Kidney (tissue), 14 donors: ENCODE measurements around the gene ZNF512. TPM values are rescaled to one million over a fixed set of nuclear protein-coding genes. Genes with fewer than 3 reads are reported as not detected.

Experiments used
- DNase-seq, 5 donors: peaks; one replicate each; pipeline ENCODE4 v3.0.0-alpha.2; 2013 to 2020
- FAIRE-seq: peaks from 2 replicates; lab custom pipeline; 2012; peaks lifted over from hg19 to GRCh38; lab: Jason Lieb, UNC
- H3K27ac ChIP-seq, 2 donors: one replicate each; pipeline ENCODE4 v1.7.0; 2013; ENCODE audit warnings: low read depth in 2 of 2, low read length in 2 of 2, inconsistent platforms in 1 of 2
- H3K27me3 ChIP-seq: one replicate; pipeline ENCODE4 v1.7.1; 2013; ENCODE audit warnings: low read length, inconsistent platforms; ENCODE audit not compliant: control insufficient read depth, insufficient read depth
- H3K36me3 ChIP-seq, 3 donors: one replicate each; pipeline versions ENCODE4 v1.7.0 to v1.7.1; 2013; ENCODE audit warnings: low read length in 3 of 3, control low read depth in 1 of 3, inconsistent platforms in 1 of 3; ENCODE audit not compliant: insufficient read depth in 3 of 3, control insufficient read depth in 2 of 3
- H3K4me1 ChIP-seq, 3 donors: one replicate each; pipeline versions ENCODE4 v1.7.0 to v1.7.1; 2013; ENCODE audit warnings: low read length in 3 of 3, inconsistent platforms in 1 of 3, low read depth in 1 of 3; ENCODE audit not compliant: control insufficient read depth in 2 of 3, insufficient read depth in 2 of 3
- H3K4me3 ChIP-seq, 3 donors: one replicate each; pipeline versions ENCODE4 v1.7.0 to v1.8.1; 2013; ENCODE audit warnings: low read length in 3 of 3, control low read depth in 1 of 3, inconsistent platforms in 1 of 3
- H3K9ac ChIP-seq, 3 donors: one replicate each; pipeline versions ENCODE4 v1.7.0 to v1.7.1; 2013; ENCODE audit warnings: low read length in 3 of 3, control low read depth in 1 of 3, inconsistent platforms in 1 of 3
- H3K9me3 ChIP-seq, 3 donors: one replicate each; pipeline versions ENCODE4 v1.7.0 to v1.7.1; 2013; ENCODE audit warnings: low read length in 3 of 3, control low read depth in 1 of 3, inconsistent platforms in 1 of 3; ENCODE audit not compliant: control insufficient read depth in 2 of 3, insufficient read depth in 1 of 3
- intact Hi-C: fragments of 100-400 bp; cut with DNase I; formaldehyde crosslinking; loops from one replicate; pipeline ENCODE4 v1.11.1; 2022
- polyA plus RNA-seq: library from polyadenylated mRNA; stranded (reverse); fragments of 350-450 nt; fragmentation: Illumina TruSeq; extraction: RNeasy Lipid Tissue Mini Kit (QIAGEN cat#74804); gene quantifications from one replicate; pipeline ENCODE4 v1.2.3, GENCODE V29; 2014; ENCODE audit warnings: low read depth, low replicate concordance; ENCODE audit not compliant: insufficient read depth
- total RNA-seq: library from RNA; stranded (reverse); fragmentation: NEBNext Ultra II Directional; extraction: Animal tissue kit (Norgen Biotek cat#: 25700); gene quantifications from one replicate; pipeline ENCODE4 v1.2.1, GENCODE V29; 2021
- TF ChIP-seq, protein P1 (sequence below): IDR thresholded peaks from 3 replicates; pipeline ENCODE4 v1.5.1; 2012; ENCODE audit warnings: mild to moderate bottlenecking, moderate library complexity, borderline replicate concordance; ENCODE audit not compliant: insufficient read depth; ENCODE audit errors: extremely low read depth
- donor health status: control.
- donor health status: control.
- donor health status: control.
- donor health status: control.
- donor health status: control.
- donor health status: DM: yes; HTN: yes; CAD: no.
- donor health status: Normal renal cell carcinoma (clear cell type).

The ZNF512 gene
- total and polyA plus RNA-seq, 2 donors from 2014 or later = 15.1 to 40.6 TPM

DNA sequence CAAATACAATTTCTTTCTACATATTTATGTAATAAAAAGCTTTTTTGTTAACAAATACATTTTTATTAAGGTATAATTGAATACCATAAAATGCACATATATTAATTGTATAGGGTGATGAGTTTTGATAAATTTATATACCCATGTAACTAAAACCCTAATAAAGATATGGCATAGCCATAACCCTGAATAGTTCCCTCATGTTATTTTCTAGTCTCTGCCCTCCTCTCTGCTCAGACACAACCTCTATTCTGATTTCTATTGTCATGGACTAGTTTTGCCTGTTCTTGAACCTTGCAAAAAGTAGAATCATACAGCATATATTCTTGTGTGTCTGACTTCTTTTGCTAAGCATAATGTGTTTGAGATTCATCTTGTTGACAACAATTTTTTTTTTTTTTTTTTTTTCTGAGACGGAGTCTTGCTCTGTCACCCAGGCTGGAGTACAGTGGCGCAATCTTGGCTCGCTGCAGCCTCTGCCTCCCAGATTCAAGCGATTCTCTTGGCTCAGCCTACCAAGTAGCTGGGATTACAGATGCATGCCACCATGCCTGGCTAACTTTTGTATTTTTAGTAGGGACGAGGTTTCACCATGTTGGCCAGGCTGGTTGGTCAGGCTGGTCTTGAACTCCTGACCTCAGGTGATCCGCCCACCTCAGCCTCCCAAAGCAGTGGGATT is 38.6 kb upstream of the ZNF512 start:
- intact Hi-C loops = no loop called here
- TF ChIP-seq, protein P1, sequence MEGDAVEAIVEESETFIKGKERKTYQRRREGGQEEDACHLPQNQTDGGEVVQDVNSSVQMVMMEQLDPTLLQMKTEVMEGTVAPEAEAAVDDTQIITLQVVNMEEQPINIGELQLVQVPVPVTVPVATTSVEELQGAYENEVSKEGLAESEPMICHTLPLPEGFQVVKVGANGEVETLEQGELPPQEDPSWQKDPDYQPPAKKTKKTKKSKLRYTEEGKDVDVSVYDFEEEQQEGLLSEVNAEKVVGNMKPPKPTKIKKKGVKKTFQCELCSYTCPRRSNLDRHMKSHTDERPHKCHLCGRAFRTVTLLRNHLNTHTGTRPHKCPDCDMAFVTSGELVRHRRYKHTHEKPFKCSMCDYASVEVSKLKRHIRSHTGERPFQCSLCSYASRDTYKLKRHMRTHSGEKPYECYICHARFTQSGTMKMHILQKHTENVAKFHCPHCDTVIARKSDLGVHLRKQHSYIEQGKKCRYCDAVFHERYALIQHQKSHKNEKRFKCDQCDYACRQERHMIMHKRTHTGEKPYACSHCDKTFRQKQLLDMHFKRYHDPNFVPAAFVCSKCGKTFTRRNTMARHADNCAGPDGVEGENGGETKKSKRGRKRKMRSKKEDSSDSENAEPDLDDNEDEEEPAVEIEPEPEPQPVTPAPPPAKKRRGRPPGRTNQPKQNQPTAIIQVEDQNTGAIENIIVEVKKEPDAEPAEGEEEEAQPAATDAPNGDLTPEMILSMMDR = no peak
- no peaks in the 10 kb centered on the region for H3K27me3 ChIP-seq
- DNase-seq (no peak), FAIRE-seq (no peak)
- no peak overlapping the region for H3K9ac ChIP-seq
- H3K36me3 ChIP-seq = no peaks in the 10 kb centered on the region
- no peaks in the 10 kb centered on the region for H3K4me1 ChIP-seq
- H3K27ac ChIP-seq = no peak overlapping the region
- H3K9me3 ChIP-seq = peaks cover 0 to 6% (median 0%) of the 10 kb centered on the region in 3 donors
- no peak overlapping the region for H3K4me3 ChIP-seq

GRCh38 chr2:27545348-27546141 is 37.3 kb upstream of the ZNF512 start:
- no peak overlapping the region for H3K4me3 ChIP-seq

DNA sequence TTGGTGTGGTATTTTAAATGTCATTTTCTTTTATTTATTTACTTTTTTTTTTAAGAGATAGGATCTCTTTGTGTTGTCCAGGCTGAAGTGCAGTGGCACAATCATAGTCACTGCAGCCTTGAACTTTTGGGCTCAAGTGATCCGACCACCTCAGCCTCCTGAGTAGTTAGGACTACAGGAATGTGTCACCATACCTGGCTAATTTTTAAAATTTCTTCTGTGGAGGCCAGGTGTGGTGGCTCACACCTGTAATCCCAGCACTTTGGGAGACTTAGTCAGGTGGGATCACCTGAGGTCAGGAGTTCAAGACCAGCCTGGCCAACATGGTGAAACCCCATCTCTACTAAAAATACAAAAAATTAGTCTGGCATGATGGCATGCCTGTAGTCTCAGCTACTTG is 33.5 kb upstream of the ZNF512 start:
- Histone ChIP-seq H3K9me3 (peaks cover 0 to 6% (median 0%) of the 10 kb centered on the region in 3 donors), H3K36me3 (no peaks in the 10 kb centered on the region), H3K27ac (no peak overlapping the region), H3K27me3 (no peaks in the 10 kb centered on the region), H3K4me3 (no peak overlapping the region), H3K4me1 (no peaks in the 10 kb centered on the region), H3K9ac (no peak overlapping the region)
- FAIRE-seq = no peak
- intact Hi-C loops = no loop called here
- TF ChIP-seq, protein P1 = no peak
- DNase-seq = no peak

More at GRCh38 chr2:27545348-27546141, 37.3 kb upstream of the ZNF512 start:
- TF ChIP-seq, protein P1 = no peak
- H3K27ac ChIP-seq = no peak overlapping the region
- no peaks in the 10 kb centered on the region for H3K4me1 ChIP-seq
- FAIRE-seq = no peak
- peaks cover 0 to 6% (median 0%) of the 10 kb centered on the region in 3 donors for H3K9me3 ChIP-seq
- H3K27me3 ChIP-seq = no peaks in the 10 kb centered on the region
- no peak overlapping the region for H3K9ac ChIP-seq
- no peak for DNase-seq
- intact Hi-C loops = no loop called here
- no peaks in the 10 kb centered on the region for H3K36me3 ChIP-seq
